Fibroblast of gingiva (primary cell): ENCODE measurements around the gene TBC1D14.
"Not testable (repeated sequence)": the region's sequence is repeated elsewhere in the genome, so short reads cannot be mapped to it uniquely, and the experiment has no call there.

Experiments used
- DNase-seq: peaks from one replicate; pipeline ENCODE4 v3.0.0-alpha.2; 2011; ENCODE audit warnings: low read depth

The TBC1D14 gene

DNA sequence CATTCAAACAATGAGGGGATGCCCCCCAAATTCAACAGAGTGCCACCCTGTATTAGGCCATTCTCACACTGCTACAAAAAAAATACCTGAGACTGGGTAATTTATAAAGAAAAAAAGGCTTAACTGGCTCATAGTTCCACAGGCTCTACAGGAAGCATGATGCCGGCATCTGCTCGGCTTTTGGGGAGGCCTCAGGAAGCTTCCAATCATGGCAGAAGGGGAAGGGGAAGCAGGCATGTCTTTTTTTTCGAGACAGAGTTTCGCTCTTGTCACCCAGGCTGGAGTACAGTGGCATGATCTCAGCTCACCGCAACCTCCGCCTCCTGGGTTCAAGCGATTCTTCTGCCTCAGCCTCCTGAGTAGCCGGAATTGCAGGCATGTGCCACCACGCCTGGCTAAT lies 18.7 kb upstream of the TBC1D14 start:
- not testable (repeated sequence) for DNase-seq

- no peak for DNase-seq
These were observed 18.0 kb upstream of the TBC1D14 start for GRCh38 chr4:6891436-6892170.

GRCh38 chr4:6892190-6892908 lies 17.3 kb upstream of the TBC1D14 start:
- DNase-seq: peak; percentile 83

GRCh38 chr4:6892909-6893202 lies 16.8 kb upstream of the TBC1D14 start:
- no peak for DNase-seq

GRCh38 chr4:6893449-6894085 lies 16.1 kb upstream of the TBC1D14 start:
- peak; percentile 89 for DNase-seq

- DNase-seq: no peak
These were observed 15.5 kb upstream of the TBC1D14 start for GRCh38 chr4:6894086-6894478.

DNA sequence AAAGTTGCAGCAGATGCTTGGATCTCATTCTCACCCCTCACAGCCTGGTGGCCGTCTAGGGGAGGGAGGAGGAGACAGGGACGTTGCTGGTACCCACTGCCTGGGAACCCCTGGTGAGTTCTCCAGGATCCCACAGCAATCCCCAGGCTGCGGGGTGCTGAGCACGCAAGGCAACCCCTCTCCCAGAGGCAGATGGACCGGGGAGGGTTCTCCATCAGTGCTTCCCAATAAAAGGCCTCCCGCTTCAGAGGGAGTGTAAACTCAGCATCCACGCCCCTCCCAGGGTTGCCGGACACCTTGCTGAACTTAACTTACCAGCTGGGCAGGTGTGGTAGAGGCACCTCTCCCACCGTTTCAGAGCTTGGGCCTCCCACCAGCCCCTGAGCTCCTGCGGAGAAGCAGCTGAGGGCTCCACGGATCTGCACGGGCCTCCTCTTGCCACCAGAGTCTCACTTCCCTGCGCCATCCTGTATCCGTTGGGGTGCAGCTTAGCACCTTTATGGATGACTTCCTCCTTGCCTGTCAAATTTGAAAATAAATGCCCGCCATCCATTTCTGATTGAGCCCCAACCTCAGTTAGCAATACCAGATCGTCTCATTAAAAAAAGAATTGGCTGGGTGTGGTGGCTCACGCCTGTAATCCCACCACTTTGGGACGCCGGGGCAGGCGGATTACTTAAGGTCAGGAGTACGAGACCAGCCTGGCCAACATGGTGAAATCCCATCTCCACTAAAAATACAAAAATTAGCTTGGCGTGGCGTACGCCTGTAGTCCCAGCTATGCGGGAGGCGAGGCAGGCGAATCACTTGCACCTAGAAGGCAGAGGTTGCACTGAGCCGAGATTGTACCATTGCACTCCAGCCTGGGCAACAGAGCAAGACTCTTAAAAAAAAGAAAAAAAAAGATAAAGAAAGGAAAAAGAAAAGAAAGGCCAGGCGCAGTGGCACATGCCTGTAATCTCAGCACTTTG lies 14.8 kb upstream of the TBC1D14 start:
- DNase-seq: no peak

- DNase-seq: no peak
These were observed 13.6 kb upstream of the TBC1D14 start for GRCh38 chr4:6896035-6896434.

GRCh38 chr4:6898763-6899162 lies 10.9 kb upstream of the TBC1D14 start:
- DNase-seq: no peak

GRCh38 chr4:6900181-6900812 lies 9.3 kb upstream of the TBC1D14 start:
- DNase-seq: no peak

DNA sequence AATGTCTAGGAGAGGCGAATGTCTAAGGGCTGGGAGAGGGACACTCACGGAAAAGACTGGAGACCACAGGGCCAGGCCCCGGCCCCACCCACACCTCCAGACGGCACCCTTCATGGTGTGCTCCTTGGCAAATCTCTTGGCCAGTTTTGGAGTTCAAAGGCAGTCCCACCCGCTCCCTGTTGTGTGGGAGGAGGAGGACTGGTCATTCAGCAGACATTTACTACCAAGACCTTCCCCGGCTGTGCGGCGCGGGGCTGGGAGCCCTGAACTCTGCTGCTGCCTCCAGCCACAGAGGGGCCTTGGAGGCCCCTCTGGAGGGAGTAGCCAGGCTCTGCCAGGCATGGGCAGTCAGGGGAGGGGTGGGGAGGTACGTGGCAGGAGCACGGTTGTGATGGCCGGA lies 8.7 kb upstream of the TBC1D14 start:
- no peak for DNase-seq

DNA sequence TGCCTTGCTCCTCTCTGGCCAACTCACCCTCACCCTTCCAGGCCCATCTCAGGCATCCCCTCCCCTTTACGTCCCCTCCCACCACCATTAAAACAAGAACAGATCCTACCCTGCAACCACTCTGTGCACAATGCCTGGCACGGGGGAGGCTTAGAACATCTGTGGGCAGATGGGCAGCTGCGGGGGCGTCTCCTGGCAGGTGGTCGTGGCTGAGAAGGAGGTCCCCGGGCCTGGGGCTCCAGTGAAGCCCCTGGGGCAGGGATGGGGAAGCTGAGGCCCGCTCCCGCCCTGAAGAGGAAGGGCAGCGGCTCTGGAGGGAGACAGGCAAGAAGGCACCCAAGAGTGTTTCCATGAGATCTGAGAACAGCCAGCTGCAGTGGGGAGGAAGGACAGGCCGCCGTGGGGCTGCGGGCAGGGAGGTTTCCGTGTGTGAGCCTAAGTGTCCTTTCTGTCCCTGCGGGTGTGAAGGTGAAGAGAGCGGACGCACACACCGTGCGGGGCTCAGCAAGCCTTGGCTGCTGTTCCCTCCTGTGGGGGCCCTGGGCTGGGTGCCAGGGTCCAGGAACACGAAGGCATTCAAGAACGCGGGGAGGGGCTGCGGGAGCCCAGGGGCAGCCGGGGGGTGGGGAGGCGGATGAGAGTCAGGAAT lies 7.8 kb upstream of the TBC1D14 start:
- DNase-seq: no peak

GRCh38 chr4:6902318-6903042 lies 7.1 kb upstream of the TBC1D14 start:
- no peak for DNase-seq

GRCh38 chr4:6905516-6906445 lies 3.8 kb upstream of the TBC1D14 start:
- DNase-seq: no peak

DNA sequence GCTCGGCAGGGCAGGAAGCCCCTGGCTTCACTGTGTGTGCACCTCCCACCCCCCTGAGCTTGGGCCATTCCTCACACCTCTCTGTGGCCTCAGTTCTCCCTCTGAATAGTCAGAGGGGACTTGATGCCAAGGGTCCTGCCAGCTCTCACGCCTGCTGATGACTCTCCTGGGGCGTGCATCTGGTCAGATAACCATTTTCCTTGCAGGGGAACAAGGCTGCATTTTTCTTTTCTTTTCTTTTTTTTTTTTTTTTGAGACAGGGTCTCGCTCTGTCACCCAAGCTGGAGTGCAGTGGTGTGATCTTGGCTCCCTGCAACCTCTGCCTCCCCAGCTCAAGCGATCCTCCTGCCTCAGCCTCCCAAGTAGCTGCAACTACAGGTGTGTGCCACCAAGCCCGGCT lies 3.1 kb upstream of the TBC1D14 start:
- DNase-seq: not testable (repeated sequence)

DNA sequence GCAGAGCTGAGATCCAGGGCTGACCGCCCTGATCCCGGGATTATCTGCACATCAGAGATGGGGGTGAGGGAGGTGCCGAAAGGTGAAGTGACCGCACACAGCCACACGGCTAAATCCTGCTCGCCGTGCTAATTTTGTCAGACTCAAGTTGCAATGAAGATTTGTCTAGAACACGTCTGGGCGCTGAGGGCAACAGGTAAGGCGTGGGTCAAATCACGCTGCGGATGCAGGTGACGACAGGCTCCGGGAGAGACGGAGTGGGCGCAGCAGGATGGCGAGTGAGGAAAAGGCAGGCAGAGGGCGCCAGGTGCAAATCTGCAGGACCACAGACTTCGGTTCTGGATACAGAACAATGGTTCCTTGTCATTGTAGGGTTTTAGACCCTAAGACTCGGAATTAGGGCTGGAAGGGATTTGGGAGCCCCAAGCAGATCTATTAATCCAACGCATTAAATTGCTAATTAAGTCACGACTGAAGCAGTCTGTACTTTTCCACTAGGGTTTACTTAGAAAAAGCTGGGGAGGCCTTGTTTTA lies 1.9 kb upstream of the TBC1D14 start:
- no peak for DNase-seq

- DNase-seq: no peak
These were observed 1.1 kb upstream of the TBC1D14 start for GRCh38 chr4:6908432-6909112.

DNA sequence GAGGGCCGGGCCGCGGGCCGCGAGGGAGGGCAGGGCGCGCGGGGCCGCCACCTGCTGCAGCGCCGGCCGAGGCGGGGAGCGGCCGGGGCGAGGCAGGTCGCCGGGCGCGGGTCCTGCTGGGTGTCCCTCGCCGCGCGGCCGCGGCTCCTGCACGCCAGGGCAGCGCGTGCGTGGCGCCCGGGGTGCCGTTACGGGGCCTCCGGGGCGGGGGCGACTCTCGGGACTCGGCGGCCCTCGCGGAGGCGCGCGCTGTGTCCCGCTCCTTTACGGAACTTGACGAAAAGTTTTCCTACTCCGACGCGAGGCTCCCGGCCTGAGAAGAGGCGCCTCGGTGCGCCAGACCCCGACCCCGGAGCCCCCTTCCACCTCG lies 329 bp downstream of the TBC1D14 start:
- DNase-seq: no peak
